GM19452 (cell line): ENCODE results near the gene CFAP61.
"Not testable (repeated sequence)": the region's sequence is repeated elsewhere in the genome, so short reads cannot be mapped to it uniquely, and the experiment has no call there.

ENCODE experiments used
- ATAC-seq: cut with Tn5 transposase; IDR thresholded peaks from one replicate; pipeline ENCODE4 v1.9.1; 2021; ENCODE audit not compliant: unreplicated experiment

Gene CFAP61

DNA sequence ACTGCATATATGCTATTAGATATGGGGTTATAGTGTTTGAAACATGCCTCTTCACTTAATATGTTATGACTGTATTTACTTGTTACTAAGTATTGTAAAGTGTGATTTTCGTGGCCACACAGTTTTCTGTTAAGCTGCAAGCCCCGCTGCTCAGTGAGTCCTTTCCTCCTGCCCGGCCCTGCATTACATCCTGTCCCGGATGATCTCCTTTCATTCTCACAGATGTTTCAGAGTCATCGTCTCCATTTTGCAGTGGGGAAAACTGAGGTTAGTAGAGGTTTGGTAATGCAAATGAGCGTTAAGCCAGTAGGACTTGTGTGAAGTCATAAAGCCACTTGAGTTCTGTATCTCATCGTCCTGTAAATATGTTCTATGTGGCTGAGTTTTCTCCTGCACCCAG, 155.5 kb downstream of the CFAP61 start:
- ATAC-seq: peak; percentile 75

- no peak for ATAC-seq
These were observed 157.4 kb downstream of the CFAP61 start for GRCh38 chr20:20209684-20210083.

GRCh38 chr20:20210327-20210726, 158.0 kb downstream of the CFAP61 start:
- no peak for ATAC-seq

DNA sequence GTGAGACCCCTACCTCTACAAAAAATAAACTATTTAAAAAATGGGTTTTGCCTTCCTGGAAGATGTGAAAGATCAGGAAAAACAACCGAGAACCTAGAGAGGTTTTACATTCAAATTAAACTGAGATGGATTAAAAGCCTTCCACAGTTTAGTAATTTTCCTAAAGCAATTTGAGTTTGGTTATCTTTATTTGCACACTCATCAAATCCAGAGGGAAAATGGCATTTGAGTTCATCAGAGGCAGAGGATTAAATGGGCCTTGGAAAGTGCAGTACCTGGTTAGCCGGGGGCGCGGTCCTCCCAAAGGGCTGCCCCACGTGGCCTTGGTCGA, 158.6 kb downstream of the CFAP61 start:
- no peak for ATAC-seq

- ATAC-seq: no peak
These were observed 159.1 kb downstream of the CFAP61 start for GRCh38 chr20:20211274-20211987.

- no peak for ATAC-seq
These were observed 159.7 kb downstream of the CFAP61 start for GRCh38 chr20:20211988-20212518.

DNA sequence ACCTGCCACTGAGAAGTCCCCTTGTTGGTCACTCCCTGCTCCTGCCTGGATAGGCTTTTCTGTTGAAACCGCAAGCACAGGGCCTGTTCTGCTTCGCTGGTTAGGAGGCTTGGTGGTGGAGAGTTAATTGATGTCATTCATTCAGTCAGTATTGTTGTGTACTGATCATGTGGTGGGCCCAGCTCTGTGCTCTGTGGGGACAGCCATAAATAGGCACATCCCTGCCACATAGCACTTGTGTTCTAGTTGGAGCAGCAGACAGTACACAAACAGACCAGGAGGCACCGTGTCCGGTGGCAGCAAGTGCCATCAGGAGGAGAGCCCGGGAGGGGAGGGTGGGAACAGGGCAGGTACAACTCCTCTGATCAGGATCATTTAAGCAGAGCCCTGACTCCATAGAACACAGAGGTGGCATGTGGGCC, 160.4 kb downstream of the CFAP61 start:
- ATAC-seq: no peak

DNA sequence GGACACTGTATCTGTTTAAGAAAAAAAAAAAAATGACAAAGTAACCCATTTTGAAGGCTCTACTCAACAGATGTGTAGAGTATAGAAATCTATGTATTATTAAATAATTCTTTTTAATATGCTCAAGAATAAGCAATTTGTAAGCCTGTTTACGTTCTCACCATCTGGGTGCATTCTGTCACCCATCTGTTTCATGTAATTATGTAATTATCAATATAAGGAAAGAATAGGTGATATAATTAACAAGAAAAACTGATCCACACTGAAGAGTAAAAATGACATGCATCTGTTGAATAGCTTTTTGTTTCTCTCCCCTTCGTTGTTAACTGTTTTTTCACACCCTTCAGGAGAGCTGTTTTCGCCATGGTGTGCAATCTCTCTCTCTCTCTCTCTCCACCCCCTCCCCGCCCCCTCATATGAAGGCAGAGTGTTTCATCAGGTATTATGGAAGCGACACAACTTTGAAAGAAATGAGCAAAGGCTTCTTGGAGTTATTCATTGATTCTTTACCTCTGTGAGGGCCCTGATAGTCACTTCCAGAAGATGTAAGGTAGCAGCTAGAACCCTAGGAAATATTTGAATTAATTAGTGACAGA, 161.3 kb downstream of the CFAP61 start:
- ATAC-seq: no peak

DNA sequence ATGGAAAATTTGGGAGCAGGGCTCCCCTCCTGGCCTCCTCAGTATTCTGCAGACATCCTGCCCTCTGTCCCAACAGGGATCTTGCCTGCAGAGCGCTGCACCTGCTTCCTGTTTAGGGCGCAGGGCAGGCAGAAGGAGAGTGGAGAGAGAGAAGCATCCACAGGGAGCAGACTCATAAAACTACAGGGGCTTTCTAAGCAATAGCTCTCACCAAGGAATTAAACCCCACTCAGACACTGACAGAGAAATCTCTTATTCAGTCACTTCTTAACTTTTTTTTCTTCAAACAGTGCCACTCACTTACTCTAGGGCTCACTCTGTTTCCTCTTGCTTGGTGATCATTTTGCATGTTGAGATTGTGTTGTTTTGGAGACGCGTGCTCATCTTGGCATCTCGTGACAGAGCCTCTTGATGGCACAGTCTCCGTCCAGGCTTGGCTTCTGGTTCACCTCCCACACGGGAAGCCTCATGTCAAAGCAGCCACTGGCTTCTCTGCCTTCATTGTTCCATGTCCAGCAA, 162.5 kb downstream of the CFAP61 start:
- no peak for ATAC-seq

- no peak for ATAC-seq
These were observed 163.8 kb downstream of the CFAP61 start for GRCh38 chr20:20215976-20216727.

- no peak for ATAC-seq
These were observed 164.6 kb downstream of the CFAP61 start for GRCh38 chr20:20216941-20217340.

GRCh38 chr20:20217621-20218020, 165.3 kb downstream of the CFAP61 start:
- ATAC-seq: no peak

GRCh38 chr20:20218106-20218505, 165.8 kb downstream of the CFAP61 start:
- not testable (repeated sequence) for ATAC-seq

DNA sequence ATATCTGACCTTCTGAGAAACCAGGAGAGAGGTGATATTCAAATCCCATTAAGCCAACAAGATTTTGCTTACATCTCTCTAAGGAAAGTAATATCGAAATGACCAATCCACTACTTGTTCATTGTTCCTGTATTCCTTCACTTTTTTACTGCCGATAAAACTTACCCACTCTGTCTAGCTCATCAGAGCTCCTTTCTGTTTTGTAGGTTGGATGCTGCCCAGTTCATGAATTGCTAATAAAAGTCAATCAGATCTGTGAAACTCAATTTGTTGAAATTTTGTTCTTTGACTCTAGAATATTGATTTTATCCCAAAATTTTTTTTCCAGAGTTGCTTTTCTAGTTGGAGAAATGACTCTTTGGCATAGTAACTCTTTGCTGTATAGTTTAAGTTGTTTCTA, 166.7 kb downstream of the CFAP61 start:
- ATAC-seq: no peak

DNA sequence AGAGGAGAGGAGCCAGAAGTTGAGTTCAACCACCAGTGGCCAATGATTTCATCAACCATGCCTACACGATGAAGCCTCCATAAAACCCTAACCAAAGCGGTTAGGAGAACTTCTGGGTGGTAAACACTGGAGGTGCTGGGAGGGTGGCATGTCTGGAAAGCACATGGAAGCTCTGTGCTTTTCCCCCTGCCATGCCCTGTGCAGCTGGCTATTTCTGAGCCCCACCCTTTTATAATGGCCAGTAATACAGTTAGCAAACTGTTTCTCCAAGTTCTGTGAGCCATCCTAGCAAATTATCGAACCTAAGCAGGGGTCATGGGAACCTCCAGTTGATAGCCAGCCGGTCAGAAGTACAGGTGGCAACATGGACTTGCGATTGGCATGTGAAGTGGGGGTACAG, 167.8 kb downstream of the CFAP61 start:
- ATAC-seq: no peak

GRCh38 chr20:20223981-20224380, 171.6 kb downstream of the CFAP61 start:
- no peak for ATAC-seq

DNA sequence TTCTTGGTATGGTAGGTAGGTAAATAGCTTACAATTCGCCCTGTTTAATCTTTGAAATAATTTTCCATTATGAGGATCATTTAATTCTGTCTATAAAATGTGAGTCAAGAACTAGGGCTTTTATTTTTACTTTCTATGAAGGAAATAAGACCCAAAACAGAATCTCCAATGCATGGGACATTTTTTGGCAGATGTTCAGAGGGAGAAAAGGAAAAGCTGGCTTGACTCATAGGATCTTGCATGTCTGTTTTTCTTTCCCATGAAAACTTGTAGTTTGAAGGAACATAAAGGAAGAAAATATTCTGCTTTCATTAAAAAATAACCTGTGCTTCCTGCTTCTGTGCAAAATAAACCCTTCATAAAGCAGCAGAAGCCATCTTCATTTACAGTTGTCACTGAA, 172.5 kb downstream of the CFAP61 start:
- no peak for ATAC-seq

DNA sequence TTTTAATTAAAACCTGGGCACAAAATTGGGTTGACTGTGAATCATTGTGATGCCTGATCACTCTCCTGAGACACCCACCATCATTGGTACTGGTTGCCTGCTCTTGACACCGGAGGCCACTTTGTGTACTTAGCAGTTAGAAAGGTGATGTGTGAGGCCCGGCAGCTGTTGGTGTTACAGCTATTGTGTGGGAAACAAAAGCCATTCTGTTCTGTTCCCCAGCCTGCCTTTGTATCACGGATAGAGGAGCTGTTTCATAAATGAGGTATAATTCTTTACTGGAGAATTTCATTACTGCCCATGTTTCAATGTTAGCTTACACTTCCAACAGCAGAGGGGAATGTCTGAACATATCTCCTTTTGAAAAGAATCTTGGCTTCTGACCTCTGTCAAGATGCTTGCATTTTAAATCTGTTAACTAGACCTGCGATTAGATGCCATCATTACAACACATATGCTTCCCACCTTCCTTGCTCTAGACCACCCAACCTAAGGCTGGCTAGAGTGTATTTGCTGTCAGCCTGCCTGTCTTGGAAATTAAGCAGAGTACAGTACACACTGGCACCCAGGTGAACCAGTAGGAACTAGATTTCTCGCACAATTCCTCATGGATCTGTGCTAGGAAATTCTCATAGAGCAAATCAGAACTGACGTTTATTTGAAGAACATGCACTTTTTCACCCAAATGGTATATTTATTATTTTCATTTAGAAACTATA, 173.2 kb downstream of the CFAP61 start:
- ATAC-seq: no peak

DNA sequence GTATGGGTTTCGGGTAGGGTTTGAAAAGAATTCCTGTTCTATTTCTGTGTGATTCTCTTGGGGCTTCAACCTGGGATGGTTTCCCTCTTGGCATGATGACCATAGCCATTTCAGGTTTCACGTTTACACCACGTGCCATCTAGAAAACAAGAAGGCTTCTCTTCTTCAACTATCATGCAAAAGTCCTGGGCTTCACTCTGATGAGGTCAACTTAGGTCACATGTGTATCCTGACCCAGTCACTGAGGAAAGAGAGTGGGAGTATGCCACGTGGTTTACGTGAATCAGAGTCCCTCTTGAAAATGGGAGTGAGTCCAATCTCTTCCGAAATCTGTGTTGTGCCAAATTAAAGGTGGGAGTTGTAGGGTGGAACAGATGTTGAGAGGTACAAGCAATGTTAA, 174.2 kb downstream of the CFAP61 start:
- no peak for ATAC-seq

DNA sequence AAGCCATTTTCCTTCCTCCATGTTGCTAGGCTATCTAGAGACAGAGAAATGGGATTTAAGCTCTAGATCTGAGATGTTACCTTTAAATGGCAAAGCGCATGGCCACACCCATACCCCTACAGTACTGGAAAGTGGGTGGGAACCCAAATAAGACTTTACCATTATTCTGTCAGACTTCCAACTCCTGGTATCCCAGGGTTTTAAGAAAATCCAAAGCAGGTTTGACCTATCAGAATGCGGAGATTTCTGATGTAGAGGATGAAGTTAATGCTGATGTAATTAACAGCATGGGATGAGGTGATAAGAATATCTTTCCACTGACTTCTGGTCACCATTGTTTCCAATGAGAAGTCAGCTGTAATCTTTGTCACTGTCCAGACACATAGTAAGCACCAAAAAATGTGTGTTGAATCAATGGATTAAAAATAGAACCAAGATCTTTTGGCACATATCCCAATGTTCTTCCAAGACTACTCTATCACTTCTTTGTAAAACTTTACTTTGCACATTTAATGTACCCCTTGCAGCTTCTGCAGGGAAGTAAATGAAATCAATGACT, 174.8 kb downstream of the CFAP61 start:
- no peak for ATAC-seq

DNA sequence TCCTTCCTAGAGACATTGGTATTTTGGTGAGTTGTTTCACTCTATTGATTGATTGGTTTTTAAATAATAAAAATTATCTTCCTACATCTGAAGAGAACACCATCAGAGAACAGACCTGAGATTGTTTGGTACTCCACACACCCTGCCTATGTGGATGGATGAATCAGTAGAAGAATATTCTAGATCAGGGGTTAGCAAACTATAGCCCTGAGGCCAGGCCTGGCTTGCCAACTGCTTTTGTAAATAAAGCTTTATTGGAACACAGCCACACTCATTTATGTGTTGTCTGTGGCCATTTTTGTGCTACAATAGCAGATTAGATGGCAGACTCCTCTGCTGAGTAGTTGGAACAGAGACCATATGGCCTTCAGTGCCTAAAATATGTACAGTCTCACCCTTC, 176.0 kb downstream of the CFAP61 start:
- ATAC-seq: no peak
